GM23338 (cell line): Measurements from ENCODE around the gene TBC1D17. TPM values are rescaled to one million over a fixed set of nuclear protein-coding genes. Genes with fewer than 3 reads are reported as not detected.

Experiments used
- ATAC-seq: fragments of 200-7000 bp; cut with Tn5 transposase; 3 replicates; pipeline ENCODE4 v1.9.1; 2020
- DNase-seq: peaks from one replicate; pipeline ENCODE4 v3.0.0-alpha.2; 2015; ENCODE audit warnings: low spot score
- H2AFZ ChIP-seq: fragments of 200-600 bp; sonication (generic); 2 replicates; pipeline ENCODE4 v1.8.0; 2016; ENCODE audit warnings: antibody characterized with exemption, mild to moderate bottlenecking, moderate library complexity
- H3F3A ChIP-seq: fragments of 200-600 bp; sonication (generic); replicated peaks from 2 replicates; pipeline ENCODE4 v1.8.0; 2017; ENCODE audit warnings: antibody characterized with exemption, mixed run types, low read depth
- H3K27ac ChIP-seq: fragments of 200-600 bp; sonication (generic); 2 replicates; pipeline ENCODE4 v1.6.1; 2016; ENCODE audit warnings: low read depth
- H3K27me3 ChIP-seq: fragments of 200-600 bp; sonication (generic); 2 replicates; pipeline ENCODE4 v1.8.0; 2016; ENCODE audit warnings: mild to moderate bottlenecking, mixed run types, moderate library complexity; ENCODE audit not compliant: insufficient read depth
- H3K36me3 ChIP-seq: fragments of 200-600 bp; sonication (generic); 2 replicates; pipeline ENCODE4 v1.8.0; 2016; ENCODE audit warnings: mild to moderate bottlenecking; ENCODE audit not compliant: insufficient read depth
- H3K4me1 ChIP-seq: fragments of 200-600 bp; sonication (generic); 2 replicates; pipeline ENCODE4 v1.8.0; 2016; ENCODE audit warnings: mild to moderate bottlenecking, moderate library complexity; ENCODE audit not compliant: insufficient read depth
- H3K4me2 ChIP-seq: fragments of 200-600 bp; sonication (generic); 2 replicates; pipeline ENCODE4 v1.7.1; 2017; ENCODE audit warnings: mixed run types
- H3K4me3 ChIP-seq: fragments of 200-600 bp; sonication (generic); 2 replicates; pipeline ENCODE4 v1.6.1; 2016; ENCODE audit warnings: mixed run types
- H3K79me2 ChIP-seq: fragments of 200-600 bp; sonication (generic); replicated peaks from 2 replicates; pipeline ENCODE4 v1.8.0; 2017; ENCODE audit warnings: mild to moderate bottlenecking; ENCODE audit not compliant: insufficient read depth
- H3K9me2 ChIP-seq: fragments of 200-600 bp; sonication (generic); 2 replicates; pipeline ENCODE4 v1.8.0; 2017; ENCODE audit not compliant: insufficient read depth
- H4K20me1 ChIP-seq: fragments of 200-600 bp; sonication (generic); replicated peaks from 2 replicates; pipeline ENCODE4 v1.8.0; 2017; ENCODE audit warnings: mild to moderate bottlenecking; ENCODE audit not compliant: insufficient read depth
- H3K27ac Mint-ChIP-seq: 2 replicates; pipeline ENCODE4 v1.8.0; 2020; ENCODE audit warnings: inconsistent platforms, mild to moderate bottlenecking, moderate library complexity, mixed read lengths
- H3K27me3 Mint-ChIP-seq: 3 replicates; pipeline ENCODE4 v1.8.0; 2022; ENCODE audit warnings: low read depth, mild to moderate bottlenecking, moderate library complexity, mixed read lengths, inconsistent platforms; ENCODE audit not compliant: insufficient read depth, poor library complexity
- H3K36me3 Mint-ChIP-seq: 3 replicates; pipeline ENCODE4 v1.8.0; 2021; ENCODE audit warnings: low read depth, mild to moderate bottlenecking, inconsistent platforms, moderate library complexity, mixed read lengths
- H3K4me1 Mint-ChIP-seq: 3 replicates; pipeline ENCODE4 v1.8.0; 2020; ENCODE audit warnings: mild to moderate bottlenecking, inconsistent platforms, mixed read lengths
- H3K4me3 Mint-ChIP-seq: 3 replicates; pipeline ENCODE4 v1.8.0; 2021; ENCODE audit warnings: moderate library complexity, mild to moderate bottlenecking, inconsistent platforms, mixed read lengths
- H3K9me3 Mint-ChIP-seq: 3 replicates; pipeline ENCODE4 v1.8.0; 2020; ENCODE audit warnings: moderate library complexity, mild to moderate bottlenecking, inconsistent platforms, mixed read lengths
- CREB1 ChIP-seq: fragments of 250-450 bp; sonication (Bioruptor Pico); IDR thresholded peaks from 2 replicates; pipeline ENCODE4 v1.5.0; 2020; ENCODE audit warnings: low read depth, mild to moderate bottlenecking, moderate library complexity
- CTCF ChIP-seq, 2 experiments: fragments of 200-600 bp in 1 of 2; sonication (generic) in 1 of 2; conservative IDR thresholded peaks; 2 replicates each; pipeline versions ENCODE4 v1.5.1 to v1.6.1; 2016 to 2017; ENCODE audit warnings: antibody characterized with exemption in 2 of 2, low read depth in 2 of 2, mild to moderate bottlenecking in 2 of 2, moderate library complexity in 1 of 2
- ETS1 ChIP-seq: IDR thresholded peaks from 2 replicates; pipeline ENCODE4 v1.6.1; 2016; ENCODE audit warnings: antibody characterized with exemption
- EZH2 ChIP-seq: fragments of 200-600 bp; sonication (generic); IDR thresholded peaks from one replicate; pipeline ENCODE4 v1.8.0; 2017; ENCODE audit warnings: antibody characterized with exemption, mild to moderate bottlenecking, low read depth; ENCODE audit not compliant: unreplicated experiment
- JUNB ChIP-seq: IDR thresholded peaks from one replicate; pipeline ENCODE4 v1.6.1; 2016; ENCODE audit warnings: antibody characterized with exemption; ENCODE audit not compliant: unreplicated experiment
- NANOG ChIP-seq: IDR thresholded peaks from 2 replicates; pipeline ENCODE4 v1.6.1; 2016; ENCODE audit warnings: antibody characterized with exemption, borderline replicate concordance
- POLR2AphosphoS5 ChIP-seq: IDR thresholded peaks from 2 replicates; pipeline ENCODE4 v1.6.1; 2016; ENCODE audit warnings: antibody characterized with exemption, low read depth
- STAT1 ChIP-seq: IDR thresholded peaks from one replicate; pipeline ENCODE4 v1.6.1; 2016; ENCODE audit warnings: antibody characterized with exemption; ENCODE audit not compliant: unreplicated experiment
- ZNF114 ChIP-seq: fragments of 250-450 bp; sonication (Bioruptor Pico); IDR thresholded peaks from 2 replicates; pipeline ENCODE4 v1.5.0; 2020; ENCODE audit warnings: mild to moderate bottlenecking, moderate library complexity
- ZNF331 ChIP-seq: fragments of 250-450 bp; sonication (Bioruptor Pico); IDR thresholded peaks from 2 replicates; pipeline ENCODE4 v1.5.0; 2020; ENCODE audit warnings: low read depth, mild to moderate bottlenecking, moderate library complexity
- polyA plus RNA-seq: library from polyadenylated mRNA; unstranded; fragments of >200 nt; fragmentation: Nextera tagmentation; extraction: Ambion mirVana; gene quantifications from 2 replicates; pipeline ENCODE4 v1.2.1, GENCODE V29; 2016
- total RNA-seq: library from RNA; depleted of rRNA; stranded (reverse); fragments of >200 nt; shearing (Covaris generic); gene quantifications from 2 replicates; pipeline ENCODE4 v1.2.3, GENCODE V29; 2014

TBC1D17 gene
- total and polyA plus RNA-seq, 2 experiments from 2014 or later, result 19.3 to 43.1 TPM

- Histone ChIP-seq H3F3A (peaks cover 15% of the 10 kb centered on the region; the same call in 1 of the 2 replicates), H3K4me1 (peaks cover 14% of the 10 kb centered on the region; the same call in 1 of the 2 replicates), H2AFZ (no peak overlapping the region), H3K79me2 (peaks cover 26% of the 10 kb centered on the region), H3K9me2 (no peaks in the 10 kb centered on the region), H3K4me3 (no peak overlapping the region), H3K27me3 (no peaks in the 10 kb centered on the region), H3K27ac (no peak overlapping the region), H4K20me1 (peaks cover 8% of the 10 kb centered on the region), H3K36me3 (peaks cover 39% of the 10 kb centered on the region), H3K4me2 (no peak overlapping the region)
- peaks cover 21% of the 10 kb centered on the region; the same call in 2 of the 3 replicates for H3K4me1 Mint-ChIP-seq
- peaks cover 68% of the 10 kb centered on the region for H3K36me3 Mint-ChIP-seq
- peaks cover 3% of the 10 kb centered on the region; the same call in 1 of the 3 replicates for H3K9me3 Mint-ChIP-seq
- H3K4me3 Mint-ChIP-seq, result no peak overlapping the region
- DNase-seq (no peak), ATAC-seq (no peak)
- no peak overlapping the region for H3K27ac Mint-ChIP-seq
- TF ChIP-seq NANOG (no peak), POLR2AphosphoS5 (no peak), EZH2 (no peak), ZNF331 (CRISPR knock-in tag) (no peak), STAT1 (no peak), JUNB (no peak), ZNF114 (CRISPR knock-in tag) (no peak), CTCF (conservative IDR thresholded peaks at IDR 0.05; ENCODE audit: low read depth in 2 of 2) (no peak), CREB1 (CRISPR knock-in tag) (no peak), ETS1 (no peak)
- peaks cover 14% of the 10 kb centered on the region for H3K27me3 Mint-ChIP-seq
These were observed 2.8 kb downstream of the TBC1D17 start for GRCh38 chr19:49880162-49880869.

GRCh38 chr19:49881186-49881585 is 3.7 kb downstream of the TBC1D17 start:
- Histone ChIP-seq H3K36me3 (peaks cover 39% of the 10 kb centered on the region), H3K27me3 (no peaks in the 10 kb centered on the region), H3K9me2 (no peaks in the 10 kb centered on the region), H3K4me2 (no peak overlapping the region), H3K4me1 (peaks cover 9% of the 10 kb centered on the region; the same call in 1 of the 2 replicates), H4K20me1 (peaks cover 8% of the 10 kb centered on the region), H3F3A (peaks cover 15% of the 10 kb centered on the region; the same call in 1 of the 2 replicates), H2AFZ (no peak overlapping the region), H3K79me2 (peaks cover 19% of the 10 kb centered on the region), H3K4me3 (no peak overlapping the region), H3K27ac (no peak overlapping the region)
- ATAC-seq (no peak), DNase-seq (no peak)
- H3K4me3 Mint-ChIP-seq, result no peak overlapping the region; the same call in 2 of the 3 replicates
- no peak overlapping the region for H3K27ac Mint-ChIP-seq
- H3K4me1 Mint-ChIP-seq, result peaks cover 17% of the 10 kb centered on the region; the same call in 2 of the 3 replicates
- H3K27me3 Mint-ChIP-seq, result peaks cover 10% of the 10 kb centered on the region
- H3K36me3 Mint-ChIP-seq, result peaks cover 68% of the 10 kb centered on the region
- TF ChIP-seq CTCF (conservative IDR thresholded peaks at IDR 0.05; ENCODE audit: low read depth in 2 of 2) (no peak), EZH2 (no peak)
- H3K9me3 Mint-ChIP-seq, result peaks cover 3% of the 10 kb centered on the region; the same call in 1 of the 3 replicates
